ENCODE data around the gene ZBTB20.

Gene ZBTB20

DNA sequence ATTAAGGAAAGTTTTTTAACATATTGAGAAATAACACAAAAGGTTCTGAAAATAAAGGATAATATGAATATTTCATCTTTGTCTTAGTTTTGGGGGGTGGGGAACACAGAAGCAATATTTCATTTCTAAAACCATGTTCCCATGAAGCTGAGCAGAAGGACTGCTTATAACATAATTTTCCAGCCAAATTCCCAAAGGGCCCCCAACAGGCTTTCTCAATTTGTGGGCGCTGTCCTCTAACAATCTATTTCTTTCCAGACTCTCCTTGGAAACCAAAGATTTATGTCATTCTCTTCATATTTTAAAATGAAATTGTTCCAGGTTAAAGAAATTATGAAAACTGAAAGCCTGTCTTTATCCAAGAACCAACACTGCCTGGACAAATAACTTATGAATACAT, 273.5 kb downstream of the ZBTB20 start:
- no CpG with 5 or more reads among the region's 1 CpG for WGBS (ENCODE audit: insufficient coverage, insufficient read length)
- no peak overlapping the region for H3K4me3 ChIP-seq (ENCODE audit: low read length)
- H3K4me1 ChIP-seq (ENCODE audit: control insufficient read depth, insufficient read depth, low read length), result no peaks in the 10 kb centered on the region
- no peak overlapping the region for H3K27ac ChIP-seq (ENCODE audit: low read length)
- H3K9me3 ChIP-seq (ENCODE audit: control insufficient read depth, insufficient read depth, low read length), result no peaks in the 10 kb centered on the region
- DNase-seq (ENCODE audit: low read depth, low spot score), result no peak
- H3K36me3 ChIP-seq (ENCODE audit: control insufficient read depth, insufficient read depth, low read length), result no peaks in the 10 kb centered on the region
- no peaks in the 10 kb centered on the region for H3K27me3 ChIP-seq (ENCODE audit: control insufficient read depth, insufficient read depth, low read length)

DNA sequence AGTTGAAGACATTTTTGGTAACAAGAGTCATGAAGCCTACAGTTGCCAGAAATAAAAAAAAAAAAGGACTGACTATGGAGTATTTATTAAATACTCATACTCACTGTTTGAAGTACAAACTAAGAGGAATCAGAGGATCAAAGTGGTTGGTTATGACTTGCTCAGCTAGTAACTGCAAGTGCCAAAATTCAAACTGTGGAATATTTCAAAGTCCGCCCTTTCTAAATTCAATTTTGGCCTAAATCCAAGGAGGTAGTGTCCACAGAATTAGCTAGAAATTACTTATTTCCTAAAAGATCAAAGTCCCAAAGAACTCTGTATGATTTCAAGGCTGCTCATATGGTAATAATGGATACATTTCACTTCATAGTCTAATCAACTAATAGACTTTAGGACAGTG, 274.5 kb downstream of the ZBTB20 start:
- Histone ChIP-seq H3K27me3 (ENCODE audit: control insufficient read depth, insufficient read depth, low read length) (no peaks in the 10 kb centered on the region), H3K9me3 (ENCODE audit: control insufficient read depth, insufficient read depth, low read length) (no peaks in the 10 kb centered on the region), H3K36me3 (ENCODE audit: control insufficient read depth, insufficient read depth, low read length) (no peaks in the 10 kb centered on the region), H3K4me1 (ENCODE audit: control insufficient read depth, insufficient read depth, low read length) (no peaks in the 10 kb centered on the region), H3K27ac (ENCODE audit: low read length) (no peak overlapping the region), H3K4me3 (ENCODE audit: low read length) (no peak overlapping the region)
- WGBS (ENCODE audit: insufficient coverage, insufficient read length), result no CpG with 5 or more reads among the region's 1 CpG
- DNase-seq (ENCODE audit: low read depth, low spot score), result no peak

DNA sequence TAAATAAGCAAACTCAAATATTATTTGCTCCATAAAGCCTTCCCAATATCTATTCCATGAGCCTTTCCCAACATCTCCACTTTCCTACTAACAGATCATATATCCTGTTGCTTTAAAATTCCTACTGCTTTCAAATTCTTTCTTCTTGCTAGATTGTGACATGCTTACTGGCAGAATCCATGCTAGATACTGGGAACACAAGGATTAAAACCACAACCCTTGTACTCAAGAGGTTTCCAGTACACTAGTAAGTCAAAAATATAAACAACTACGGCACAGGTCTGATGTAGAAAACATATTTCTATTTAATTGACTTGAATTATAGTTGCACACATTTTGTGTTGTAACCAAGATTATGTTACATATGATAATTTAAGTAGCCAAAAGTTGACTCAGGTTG, 275.0 kb downstream of the ZBTB20 start:
- no peaks in the 10 kb centered on the region for H3K36me3 ChIP-seq (ENCODE audit: control insufficient read depth, insufficient read depth, low read length)
- H3K27ac ChIP-seq (ENCODE audit: low read length), result no peak overlapping the region
- no peak for DNase-seq (ENCODE audit: low read depth, low spot score)
- no CpG with 5 or more reads among the region's 1 CpG for WGBS (ENCODE audit: insufficient coverage, insufficient read length)
- H3K4me3 ChIP-seq (ENCODE audit: low read length), result no peak overlapping the region
- H3K9me3 ChIP-seq (ENCODE audit: control insufficient read depth, insufficient read depth, low read length), result no peaks in the 10 kb centered on the region
- H3K4me1 ChIP-seq (ENCODE audit: control insufficient read depth, insufficient read depth, low read length), result no peaks in the 10 kb centered on the region
- no peaks in the 10 kb centered on the region for H3K27me3 ChIP-seq (ENCODE audit: control insufficient read depth, insufficient read depth, low read length)

DNA sequence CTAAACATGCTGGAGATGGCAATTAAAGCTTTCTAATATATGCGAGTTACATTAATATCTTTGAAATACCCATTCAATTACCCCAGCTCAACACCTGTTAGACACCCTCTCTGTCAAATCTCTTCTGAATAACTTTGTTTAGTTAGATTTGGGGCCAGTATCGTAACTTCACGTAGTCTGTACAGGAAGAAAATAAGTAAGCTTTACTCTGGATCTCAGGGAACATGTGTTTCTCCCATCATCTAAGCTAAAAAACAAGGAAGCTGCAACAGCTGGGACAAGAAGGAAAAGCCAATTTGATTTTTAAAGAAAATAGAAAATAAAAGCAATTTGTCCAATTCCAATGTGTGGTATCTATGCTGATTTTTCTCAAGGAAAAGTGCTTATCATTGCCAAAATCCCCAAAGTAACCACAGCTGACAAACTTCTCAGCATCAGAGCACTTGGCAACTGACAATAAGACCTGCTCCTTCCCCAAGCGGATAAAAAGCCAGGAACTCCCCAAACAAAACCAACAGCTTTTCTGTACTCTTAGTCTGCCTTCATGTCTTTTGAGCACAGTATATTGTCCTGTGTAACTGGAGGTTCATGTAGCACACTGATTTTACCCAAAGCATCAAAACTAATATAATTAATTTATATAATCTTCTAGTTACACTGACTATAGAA, 279.1 kb downstream of the ZBTB20 start:
- peaks cover 2% of the 10 kb centered on the region; the same call in 1 of the 2 replicates for H3K4me1 ChIP-seq (ENCODE audit: control insufficient read depth, insufficient read depth, low read length)
- H3K9me3 ChIP-seq (ENCODE audit: control insufficient read depth, insufficient read depth, low read length), result no peaks in the 10 kb centered on the region
- no CpG with 5 or more reads among the region's 4 CpGs for WGBS (ENCODE audit: insufficient coverage, insufficient read length)
- no peaks in the 10 kb centered on the region for H3K27me3 ChIP-seq (ENCODE audit: control insufficient read depth, insufficient read depth, low read length)
- DNase-seq (ENCODE audit: low read depth, low spot score), result no peak
- H3K36me3 ChIP-seq (ENCODE audit: control insufficient read depth, insufficient read depth, low read length), result no peaks in the 10 kb centered on the region
- H3K27ac ChIP-seq (ENCODE audit: low read length), result no peak overlapping the region
- H3K4me3 ChIP-seq (ENCODE audit: low read length), result no peak overlapping the region

DNA sequence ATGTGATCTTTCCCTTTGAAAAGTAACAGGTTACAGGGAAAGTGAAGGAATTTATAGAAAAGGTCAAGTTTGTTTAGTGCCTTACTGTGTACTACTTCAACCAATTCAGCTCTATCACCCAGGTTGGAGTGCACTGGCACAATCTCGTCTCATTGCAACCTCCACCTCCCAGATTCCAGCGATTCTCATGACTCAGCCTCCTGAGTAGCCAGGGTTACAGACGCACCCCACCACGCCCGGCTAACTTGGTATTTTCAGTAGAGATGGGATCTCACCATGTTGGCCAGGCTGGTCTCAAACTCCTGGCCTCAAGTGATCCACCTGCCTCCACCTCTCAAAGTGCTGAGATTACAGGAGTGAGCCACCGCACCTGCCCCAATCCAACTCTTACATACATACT, 279.7 kb downstream of the ZBTB20 start:
- Histone ChIP-seq H3K27ac (ENCODE audit: low read length) (no peak overlapping the region), H3K36me3 (ENCODE audit: control insufficient read depth, insufficient read depth, low read length) (no peaks in the 10 kb centered on the region), H3K4me3 (ENCODE audit: low read length) (no peak overlapping the region), H3K4me1 (ENCODE audit: control insufficient read depth, insufficient read depth, low read length) (peaks cover 2% of the 10 kb centered on the region; the same call in 1 of the 2 replicates), H3K27me3 (ENCODE audit: control insufficient read depth, insufficient read depth, low read length) (no peaks in the 10 kb centered on the region), H3K9me3 (ENCODE audit: control insufficient read depth, insufficient read depth, low read length) (no peaks in the 10 kb centered on the region)
- WGBS (ENCODE audit: insufficient coverage, insufficient read length), result no CpG with 5 or more reads among the region's 6 CpGs
- DNase-seq (ENCODE audit: low read depth, low spot score), result no peak

DNA sequence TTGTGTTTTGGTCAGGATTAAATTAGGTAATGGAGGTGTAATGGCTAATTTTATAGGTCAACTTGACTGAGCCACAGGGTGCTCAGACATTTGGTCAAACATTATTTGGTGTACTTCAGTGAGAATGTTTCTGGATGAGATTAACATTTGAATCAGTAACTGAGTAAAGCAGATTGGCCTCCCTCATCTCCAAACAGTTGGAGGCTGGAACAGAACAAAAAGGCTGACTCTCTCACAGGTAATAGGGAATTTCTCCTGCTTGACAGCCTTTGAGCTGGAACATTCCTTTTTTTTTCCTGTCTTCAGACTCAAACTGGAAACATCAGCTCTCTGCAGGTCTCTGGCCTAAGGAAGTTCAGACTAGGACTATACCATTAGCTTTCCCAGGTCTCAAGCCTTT, 280.7 kb downstream of the ZBTB20 start:
- H3K36me3 ChIP-seq (ENCODE audit: control insufficient read depth, insufficient read depth, low read length), result no peaks in the 10 kb centered on the region
- H3K27me3 ChIP-seq (ENCODE audit: control insufficient read depth, insufficient read depth, low read length), result no peaks in the 10 kb centered on the region
- H3K9me3 ChIP-seq (ENCODE audit: control insufficient read depth, insufficient read depth, low read length), result no peaks in the 10 kb centered on the region
- peaks cover 2% of the 10 kb centered on the region; the same call in 1 of the 2 replicates for H3K4me1 ChIP-seq (ENCODE audit: control insufficient read depth, insufficient read depth, low read length)
- no peak for DNase-seq (ENCODE audit: low read depth, low spot score)
- H3K27ac ChIP-seq (ENCODE audit: low read length), result no peak overlapping the region
- H3K4me3 ChIP-seq (ENCODE audit: low read length), result no peak overlapping the region

DNA sequence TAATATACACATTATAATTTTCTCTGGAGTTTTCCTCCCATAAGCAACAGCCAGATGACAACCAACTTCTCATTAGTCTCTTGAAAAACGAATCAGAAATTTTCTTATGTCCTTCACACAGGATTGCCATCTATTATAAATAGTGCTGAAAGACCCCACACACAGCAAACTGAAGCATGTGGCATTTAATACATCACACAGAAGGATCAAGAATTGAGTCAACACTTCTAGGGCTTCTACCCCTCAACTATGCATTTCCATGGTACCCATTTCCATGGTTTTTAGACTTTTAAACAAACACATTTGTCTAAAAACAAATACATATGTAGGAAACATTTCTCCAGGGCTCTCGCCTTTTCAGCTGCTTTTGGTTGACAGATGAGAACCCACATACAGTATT, 282.1 kb downstream of the ZBTB20 start:
- no CpG with 5 or more reads among the region's 2 CpGs for WGBS (ENCODE audit: insufficient coverage, insufficient read length)
- no peak overlapping the region for H3K4me3 ChIP-seq (ENCODE audit: low read length)
- H3K9me3 ChIP-seq (ENCODE audit: control insufficient read depth, insufficient read depth, low read length), result no peaks in the 10 kb centered on the region
- H3K4me1 ChIP-seq (ENCODE audit: control insufficient read depth, insufficient read depth, low read length), result peaks cover 2% of the 10 kb centered on the region; the same call in 1 of the 2 replicates
- H3K36me3 ChIP-seq (ENCODE audit: control insufficient read depth, insufficient read depth, low read length), result no peaks in the 10 kb centered on the region
- no peak overlapping the region for H3K27ac ChIP-seq (ENCODE audit: low read length)
- no peaks in the 10 kb centered on the region for H3K27me3 ChIP-seq (ENCODE audit: control insufficient read depth, insufficient read depth, low read length)
- DNase-seq (ENCODE audit: low read depth, low spot score), result no peak

DNA sequence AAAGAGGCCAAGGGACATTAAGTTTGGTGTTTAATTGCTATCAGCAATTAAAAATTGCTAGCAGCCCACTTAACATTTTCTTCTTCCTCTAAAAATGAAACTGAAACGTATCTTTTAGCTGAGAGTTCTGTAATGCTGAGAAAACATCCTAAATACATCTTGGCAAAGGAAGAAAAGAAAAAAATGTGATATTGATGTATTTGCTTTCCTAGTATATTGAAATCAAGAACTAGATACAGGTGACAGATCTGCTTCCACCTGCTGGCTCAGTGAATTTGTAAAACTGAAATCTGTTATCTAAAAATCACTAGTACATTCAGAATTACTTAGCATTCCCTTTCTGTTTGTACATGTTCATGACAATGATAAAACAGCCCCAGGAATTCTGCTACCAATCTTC, 283.2 kb downstream of the ZBTB20 start:
- Histone ChIP-seq H3K27me3 (ENCODE audit: control insufficient read depth, insufficient read depth, low read length) (no peaks in the 10 kb centered on the region), H3K4me1 (ENCODE audit: control insufficient read depth, insufficient read depth, low read length) (peaks cover 2% of the 10 kb centered on the region; the same call in 1 of the 2 replicates), H3K9me3 (ENCODE audit: control insufficient read depth, insufficient read depth, low read length) (no peaks in the 10 kb centered on the region), H3K36me3 (ENCODE audit: control insufficient read depth, insufficient read depth, low read length) (no peaks in the 10 kb centered on the region), H3K4me3 (ENCODE audit: low read length) (no peak overlapping the region), H3K27ac (ENCODE audit: low read length) (no peak overlapping the region)
- no CpG with 5 or more reads among the region's 1 CpG for WGBS (ENCODE audit: insufficient coverage, insufficient read length)
- DNase-seq (ENCODE audit: low read depth, low spot score), result no peak

DNA sequence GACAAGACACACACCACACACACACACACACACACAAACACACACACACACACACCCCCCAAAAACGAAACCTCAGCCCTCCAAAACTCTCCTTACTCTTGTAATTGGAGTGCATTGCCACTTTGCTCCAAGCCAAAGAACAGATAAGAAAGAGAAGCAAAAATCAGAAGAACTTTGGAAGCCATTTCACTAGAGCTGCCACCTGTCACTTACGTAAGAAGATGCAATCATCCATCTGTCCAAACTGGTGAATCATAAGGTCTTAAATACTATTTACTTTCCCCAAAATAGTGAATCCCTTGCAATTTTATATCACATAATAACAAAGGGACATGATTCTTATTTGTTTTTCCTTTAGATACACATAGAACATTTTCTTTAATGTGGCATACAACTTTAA, 285.4 kb downstream of the ZBTB20 start:
- no peak for DNase-seq (ENCODE audit: low read depth, low spot score)
- Histone ChIP-seq H3K36me3 (ENCODE audit: control insufficient read depth, insufficient read depth, low read length) (no peaks in the 10 kb centered on the region), H3K4me1 (ENCODE audit: control insufficient read depth, insufficient read depth, low read length) (peaks cover 2% of the 10 kb centered on the region; the same call in 1 of the 2 replicates), H3K4me3 (ENCODE audit: low read length) (no peak overlapping the region), H3K27me3 (ENCODE audit: control insufficient read depth, insufficient read depth, low read length) (no peaks in the 10 kb centered on the region), H3K9me3 (ENCODE audit: control insufficient read depth, insufficient read depth, low read length) (no peaks in the 10 kb centered on the region), H3K27ac (ENCODE audit: low read length) (no peak overlapping the region)
- WGBS (ENCODE audit: insufficient coverage, insufficient read length), result no CpG with 5 or more reads among the region's 2 CpGs

DNA sequence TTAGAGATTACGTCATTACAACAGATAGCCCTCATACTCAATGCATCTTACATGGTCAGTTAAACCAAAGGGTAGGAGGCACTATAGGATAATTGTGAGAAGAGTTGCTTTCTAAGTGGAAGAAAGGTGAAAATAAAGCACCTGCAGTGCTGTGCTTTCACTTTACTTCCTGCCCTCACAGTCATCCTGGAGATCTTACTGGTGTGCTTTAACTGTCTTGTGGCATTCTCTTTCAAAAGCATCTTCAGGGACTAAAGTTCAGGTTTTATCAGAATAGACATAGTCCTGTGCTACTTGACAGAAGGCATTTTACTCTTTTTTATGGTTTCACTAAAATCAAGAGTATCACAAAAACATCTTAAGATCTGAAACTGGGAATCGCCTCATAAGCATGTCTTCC, 286.6 kb downstream of the ZBTB20 start:
- WGBS (ENCODE audit: insufficient coverage, insufficient read length), result no CpG with 5 or more reads among the region's 2 CpGs
- Histone ChIP-seq H3K4me3 (ENCODE audit: low read length) (no peak overlapping the region), H3K36me3 (ENCODE audit: control insufficient read depth, insufficient read depth, low read length) (no peaks in the 10 kb centered on the region), H3K4me1 (ENCODE audit: control insufficient read depth, insufficient read depth, low read length) (no peaks in the 10 kb centered on the region; the same call in 1 of the 2 replicates), H3K27me3 (ENCODE audit: control insufficient read depth, insufficient read depth, low read length) (no peaks in the 10 kb centered on the region), H3K9me3 (ENCODE audit: control insufficient read depth, insufficient read depth, low read length) (no peaks in the 10 kb centered on the region), H3K27ac (ENCODE audit: low read length) (no peak overlapping the region)
- DNase-seq (ENCODE audit: low read depth, low spot score), result no peak

DNA sequence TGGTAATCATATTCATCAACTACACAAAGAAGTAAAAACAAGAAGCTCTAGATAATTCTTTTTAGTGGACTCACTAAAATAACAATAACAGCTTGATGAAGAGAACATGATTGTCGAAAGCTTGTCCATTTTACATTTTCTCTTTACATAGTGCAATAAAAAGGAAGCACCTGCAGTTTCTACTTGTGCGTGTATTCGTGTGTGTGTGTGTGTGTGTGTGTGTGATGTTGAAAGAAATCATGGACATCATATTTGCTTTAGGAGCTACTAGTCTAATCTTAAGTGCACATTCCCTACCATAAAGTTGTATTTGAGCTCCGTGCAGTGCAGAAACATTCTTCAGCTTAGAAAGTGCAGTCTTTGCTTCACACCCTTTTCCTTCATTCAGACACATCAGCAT, 288.8 kb downstream of the ZBTB20 start:
- no peaks in the 10 kb centered on the region; the same call in 1 of the 2 replicates for H3K4me1 ChIP-seq (ENCODE audit: control insufficient read depth, insufficient read depth, low read length)
- WGBS (ENCODE audit: insufficient coverage, insufficient read length), result no CpG with 5 or more reads among the region's 4 CpGs
- DNase-seq (ENCODE audit: low read depth, low spot score), result no peak
- H3K27ac ChIP-seq (ENCODE audit: low read length), result no peak overlapping the region
- no peaks in the 10 kb centered on the region for H3K9me3 ChIP-seq (ENCODE audit: control insufficient read depth, insufficient read depth, low read length)
- no peak overlapping the region for H3K4me3 ChIP-seq (ENCODE audit: low read length)
- H3K36me3 ChIP-seq (ENCODE audit: control insufficient read depth, insufficient read depth, low read length), result no peaks in the 10 kb centered on the region
- H3K27me3 ChIP-seq (ENCODE audit: control insufficient read depth, insufficient read depth, low read length), result no peaks in the 10 kb centered on the region
